MCF 10A (cell line): ENCODE measurements around the gene FUCA1. TPM values are rescaled to one million over a fixed set of nuclear protein-coding genes. Genes with fewer than 3 reads are reported as not detected.

Experiments
- BruUV-seq: library from RNA; stranded (reverse); fragments of 400-500 nt; replicated peaks from 2 replicates; lab custom pipeline; 2021; lab: Mats Ljungman, UMichigan
- CTCF ChIA-PET: fragments of 300-600 bp; sonication (Branson Sonifier 250); formaldehyde crosslinking; extraction: SDS; loops from one replicate; lab custom pipeline; 2021; ENCODE audit warnings: antibody characterized with exemption, inconsistent platforms; lab: Yijun Ruan, JAX
- POLR2A ChIA-PET: fragments of 300-600, 350-650 bp; sonication (Branson Sonifier 250); formaldehyde crosslinking; extraction: SDS; loops from one replicate; lab custom pipeline; 2020; ENCODE audit warnings: antibody characterized with exemption, inconsistent platforms; lab: Yijun Ruan, JAX
- DNase-seq: peaks from one replicate; pipeline ENCODE4 v3.0.0-alpha.2; 2018; ENCODE audit not compliant: unreplicated experiment
- H3K27ac Mint-ChIP-seq: one replicate; pipeline ENCODE4 v1.8.0; 2022; ENCODE audit warnings: mild to moderate bottlenecking, low read depth, mixed read lengths; ENCODE audit not compliant: unreplicated experiment
- H3K27me3 Mint-ChIP-seq: one replicate; pipeline ENCODE4 v1.8.0; 2022; ENCODE audit warnings: mixed read lengths; ENCODE audit not compliant: insufficient read depth, unreplicated experiment
- H3K36me3 Mint-ChIP-seq: one replicate; pipeline ENCODE4 v1.8.0; 2022; ENCODE audit warnings: mild to moderate bottlenecking, moderate library complexity, mixed read lengths; ENCODE audit not compliant: insufficient read depth, unreplicated experiment
- H3K4me1 Mint-ChIP-seq: one replicate; pipeline ENCODE4 v1.8.0; 2022; ENCODE audit warnings: mixed read lengths; ENCODE audit not compliant: insufficient read depth, unreplicated experiment
- H3K4me3 Mint-ChIP-seq: one replicate; pipeline ENCODE4 v1.8.0; 2022; ENCODE audit warnings: mild to moderate bottlenecking, moderate library complexity, mixed read lengths; ENCODE audit not compliant: unreplicated experiment
- H3K9me3 Mint-ChIP-seq: one replicate; pipeline ENCODE4 v1.8.0; 2022; ENCODE audit warnings: mixed read lengths; ENCODE audit not compliant: unreplicated experiment
- intact Hi-C: fragments of 100-400 bp; cut with micrococcal nuclease; formaldehyde crosslinking; loops from 2 replicates; pipeline ENCODE4 v1.14.1; 2022
- total RNA-seq: library from RNA; stranded (reverse); gene quantifications from 2 replicates; pipeline ENCODE4 v1.2.3, GENCODE V29; 2022
- TF ChIP-seq, protein P1 (sequence below): fragments of 200-600 bp; IDR thresholded peaks from one replicate; pipeline ENCODE4 v1.8.0; 2022; ENCODE audit warnings: antibody characterized with exemption, mild to moderate bottlenecking; ENCODE audit not compliant: unreplicated experiment

The FUCA1 gene
- total RNA-seq, 1 experiment from 2014 or later: 7.9 TPM

DNA sequence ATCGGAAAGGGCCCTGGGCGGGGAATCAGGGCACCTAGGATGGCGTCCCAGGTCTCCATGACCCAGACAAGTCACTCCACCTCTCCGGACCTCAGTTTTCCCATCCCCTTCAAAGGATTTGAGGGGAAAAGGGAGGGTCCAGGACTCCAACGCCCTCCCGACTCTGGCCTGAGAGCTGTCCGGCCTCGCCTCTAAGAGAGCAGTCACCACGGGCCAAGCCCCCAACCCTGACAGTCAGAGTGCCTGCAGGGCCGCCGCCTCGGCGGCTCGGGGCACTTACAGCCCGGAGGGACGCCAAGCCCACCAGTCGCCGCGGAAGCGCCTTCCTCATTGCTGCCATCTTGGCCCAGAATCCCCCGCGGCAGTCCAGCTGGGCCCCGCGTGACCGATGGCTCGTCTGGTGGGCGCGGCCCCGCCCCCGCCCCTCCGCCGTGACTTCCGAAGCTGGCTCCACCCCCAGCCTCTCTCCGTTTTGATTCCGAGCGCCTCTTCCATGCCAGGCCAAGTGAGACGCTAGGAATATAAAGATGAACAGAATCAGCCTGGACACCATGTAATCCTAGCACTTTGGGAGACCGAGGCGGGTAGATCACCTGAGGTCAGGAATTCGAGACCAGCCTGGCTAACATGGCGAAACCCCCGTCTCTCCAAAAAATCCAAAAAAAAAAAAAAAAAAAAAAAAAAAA lies 42.9 kb downstream of the FUCA1 start, which contains the start of gene HMGCL:
TSS of gene HMGCL (minus strand) at position 354 of the 686 bp plus-strand sequence. CDS start at position 340, 14 bp downstream.
- BruUV-seq: no TSS peak
- peaks cover 6% of the 10 kb centered on the region for H3K36me3 Mint-ChIP-seq
- intact Hi-C loops: no loop called here

DNA sequence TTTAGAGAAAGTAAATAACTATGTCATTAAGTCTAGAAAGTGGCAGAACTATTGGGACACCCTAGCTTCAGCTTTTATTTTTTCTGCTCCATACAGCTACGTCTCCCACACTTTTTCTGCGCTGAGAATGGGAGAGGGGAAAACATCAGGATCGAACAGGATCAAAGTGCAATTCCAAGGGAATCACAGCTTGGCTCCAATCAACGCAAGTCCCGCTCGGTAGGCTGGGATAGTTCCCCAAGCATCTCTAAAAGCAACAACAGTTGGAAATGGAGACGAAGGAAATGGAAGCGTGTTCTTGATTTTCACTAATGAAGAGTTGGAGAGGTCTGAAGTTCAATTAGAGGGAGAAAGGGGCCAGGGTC lies 43.4 kb downstream of the FUCA1 start:
- TF ChIP-seq, protein P1, sequence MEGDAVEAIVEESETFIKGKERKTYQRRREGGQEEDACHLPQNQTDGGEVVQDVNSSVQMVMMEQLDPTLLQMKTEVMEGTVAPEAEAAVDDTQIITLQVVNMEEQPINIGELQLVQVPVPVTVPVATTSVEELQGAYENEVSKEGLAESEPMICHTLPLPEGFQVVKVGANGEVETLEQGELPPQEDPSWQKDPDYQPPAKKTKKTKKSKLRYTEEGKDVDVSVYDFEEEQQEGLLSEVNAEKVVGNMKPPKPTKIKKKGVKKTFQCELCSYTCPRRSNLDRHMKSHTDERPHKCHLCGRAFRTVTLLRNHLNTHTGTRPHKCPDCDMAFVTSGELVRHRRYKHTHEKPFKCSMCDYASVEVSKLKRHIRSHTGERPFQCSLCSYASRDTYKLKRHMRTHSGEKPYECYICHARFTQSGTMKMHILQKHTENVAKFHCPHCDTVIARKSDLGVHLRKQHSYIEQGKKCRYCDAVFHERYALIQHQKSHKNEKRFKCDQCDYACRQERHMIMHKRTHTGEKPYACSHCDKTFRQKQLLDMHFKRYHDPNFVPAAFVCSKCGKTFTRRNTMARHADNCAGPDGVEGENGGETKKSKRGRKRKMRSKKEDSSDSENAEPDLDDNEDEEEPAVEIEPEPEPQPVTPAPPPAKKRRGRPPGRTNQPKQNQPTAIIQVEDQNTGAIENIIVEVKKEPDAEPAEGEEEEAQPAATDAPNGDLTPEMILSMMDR: no peak
- BruUV-seq: TSS peak; percentile 73
- Mint-ChIP-seq H3K9me3 (no peaks in the 10 kb centered on the region), H3K36me3 (peaks cover 6% of the 10 kb centered on the region), H3K4me1 (peaks cover 11% of the 10 kb centered on the region), H3K27me3 (no peaks in the 10 kb centered on the region), H3K27ac (peak overlapping the region; percentile 92), H3K4me3 (peak overlapping the region; percentile 90)
- ChIA-PET CTCF (interaction anchor here (0.5 to 2.2 kb wide), 5 partner anchors 14 to 1148 kb away, joined by 3 to 11 read pairs (median 4); no protein-coding TSS in a partner anchor), POLR2A (interaction anchor here (0.9 to 3.0 kb wide), 18 partner anchors 10 to 269 kb away, joined by 3 to 43 read pairs (median 4); partner anchors contain the start of genes GALE, LYPLA2, PITHD1 and PNRC2)
- intact Hi-C loops: no loop called here
- no peak for DNase-seq

More for the DNA sequence above, 42.9 kb downstream of the FUCA1 start, which contains the start of gene HMGCL:
- Mint-ChIP-seq H3K4me3 (peak within 1 kb of the TSS; percentile 90), H3K27ac (peak within 1 kb of the TSS; percentile 92), H3K4me1 (peaks cover 11% of the 10 kb centered on the region), H3K27me3 (no peaks in the 10 kb centered on the region), H3K9me3 (no peaks in the 10 kb centered on the region)
- ChIA-PET CTCF (interaction anchor here (0.5 to 2.2 kb wide), 6 partner anchors 15 to 1149 kb away, joined by 3 to 11 read pairs (median 4); no protein-coding TSS in a partner anchor), POLR2A (interaction anchor here (0.6 to 3.0 kb wide), 22 partner anchors 9 to 377 kb away, joined by 3 to 43 read pairs (median 4); partner anchors contain the start of genes GALE, LYPLA2, PITHD1 and PNRC2)
- peak; percentile 86 for DNase-seq
- TF ChIP-seq, protein P1: no peak

DNA sequence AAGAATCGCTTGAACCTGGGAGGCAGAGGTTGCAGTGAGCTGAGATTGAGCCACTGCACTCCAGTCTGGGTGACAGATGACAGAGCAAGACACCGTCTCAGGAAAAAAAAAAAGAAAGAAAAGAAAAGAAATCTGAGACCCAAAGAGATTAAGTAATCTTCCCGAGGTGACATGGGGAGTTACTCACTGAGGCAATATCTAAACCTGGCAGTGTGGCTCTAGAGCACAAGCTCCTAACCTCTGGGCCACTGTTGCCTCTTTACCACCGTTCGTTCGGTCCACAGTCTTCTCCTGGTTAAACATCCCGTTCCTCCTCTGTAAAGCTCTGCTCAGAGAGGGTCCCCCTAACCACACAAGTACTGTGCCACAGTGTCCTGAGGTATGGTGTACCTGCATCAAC lies 44.3 kb downstream of the FUCA1 start:
- no peaks in the 10 kb centered on the region for H3K9me3 Mint-ChIP-seq
- BruUV-seq: no TSS peak
- TF ChIP-seq, protein P1: no peak
- H3K36me3 Mint-ChIP-seq: peaks cover 9% of the 10 kb centered on the region
- H3K4me3 Mint-ChIP-seq: peak overlapping the region; percentile 90
- no peak for DNase-seq
- peaks cover 11% of the 10 kb centered on the region for H3K4me1 Mint-ChIP-seq
- H3K27me3 Mint-ChIP-seq: no peaks in the 10 kb centered on the region
- ChIA-PET CTCF (interaction anchor here (0.6 to 2.2 kb wide), 5 partner anchors 13 to 712 kb away, joined by 3 to 11 read pairs (median 4); no protein-coding TSS in a partner anchor), POLR2A (interaction anchor here (0.8 to 3.0 kb wide), 9 partner anchors 10 to 137 kb away, joined by 3 to 43 read pairs (median 5); partner anchors contain the start of genes GALE, LYPLA2, PITHD1 and PNRC2)
- intact Hi-C loops: no loop called here
- H3K27ac Mint-ChIP-seq: no peak overlapping the region

DNA sequence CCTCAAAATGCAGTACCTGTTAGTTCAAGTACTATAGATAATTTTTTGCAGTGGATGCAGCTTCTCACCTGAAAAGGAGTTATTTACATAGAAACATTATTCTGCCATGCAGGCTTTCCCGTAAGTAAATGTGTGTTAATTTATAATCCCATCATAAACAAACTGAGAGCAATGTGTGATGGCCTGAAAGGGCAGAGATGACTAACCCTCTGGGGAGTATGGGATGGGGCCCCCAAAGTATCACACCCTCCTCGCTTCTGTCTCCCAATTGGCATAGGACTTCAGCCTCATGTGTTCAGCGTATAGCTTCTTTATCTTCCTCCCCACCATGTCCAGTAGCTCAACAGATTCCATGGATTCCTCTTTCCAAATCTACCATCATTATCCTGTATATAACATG lies 50.5 kb downstream of the FUCA1 start:
- DNase-seq: no peak
- intact Hi-C loops: no loop called here
- Mint-ChIP-seq H3K27ac (no peak overlapping the region), H3K27me3 (no peaks in the 10 kb centered on the region), H3K4me1 (no peaks in the 10 kb centered on the region), H3K4me3 (no peak overlapping the region), H3K36me3 (peaks cover 66% of the 10 kb centered on the region), H3K9me3 (no peaks in the 10 kb centered on the region)
- BruUV-seq: no TSS peak
- ChIA-PET CTCF (interaction anchor here (0.6 to 5.7 kb wide), 5 partner anchors 7 to 99 kb away, joined by 3 to 44 read pairs (median 4); no protein-coding TSS in a partner anchor), POLR2A (interaction anchor here (1.4 kb wide), 1 partner anchor 15 kb away, joined by 4 read pairs; no protein-coding TSS in a partner anchor)
- TF ChIP-seq, protein P1: no peak
